ENCODE data around the gene SMC1B. TPM values are rescaled to one million over a fixed set of nuclear protein-coding genes. Genes with fewer than 3 reads are reported as not detected.
"Not testable (repeated sequence)": the region's sequence is repeated elsewhere in the genome, so short reads cannot be mapped to it uniquely, and the experiment has no call there.

SMC1B gene
- total RNA-seq, 1 donor from 2014 or later = not detected

GRCh38 chr22:45366713-45367112 is 46.7 kb downstream of the SMC1B start:
- no peak for TF ChIP-seq CTCF (IDR thresholded peaks at IDR 0.05; ENCODE audit: borderline replicate concordance)
- DNase-seq = no peak
- Histone ChIP-seq H3K36me3 (no peaks in the 10 kb centered on the region), H3K4me3 (no peak overlapping the region), H3K27me3 (ENCODE audit: low read depth) (no peaks in the 10 kb centered on the region), H3K9me3 (replicated peaks) (peaks cover 27% of the 10 kb centered on the region), H3K27ac (replicated peaks) (no peak overlapping the region), H3K4me1 (no peaks in the 10 kb centered on the region)
- intact Hi-C loops (cut with micrococcal nuclease) = no loop called here

GRCh38 chr22:45359627-45360026 is 53.8 kb downstream of the SMC1B start:
- TF ChIP-seq CTCF (IDR thresholded peaks at IDR 0.05; ENCODE audit: borderline replicate concordance) = no peak
- Histone ChIP-seq H3K4me1 (no peaks in the 10 kb centered on the region), H3K27ac (replicated peaks) (no peak overlapping the region), H3K27me3 (ENCODE audit: low read depth) (no peaks in the 10 kb centered on the region), H3K36me3 (no peaks in the 10 kb centered on the region), H3K9me3 (replicated peaks) (no peaks in the 10 kb centered on the region), H3K4me3 (no peak overlapping the region)
- no peak for DNase-seq
- intact Hi-C loops (cut with micrococcal nuclease) = no loop called here

- no peak for TF ChIP-seq CTCF (IDR thresholded peaks at IDR 0.05; ENCODE audit: borderline replicate concordance)
- Histone ChIP-seq H3K4me1 (no peaks in the 10 kb centered on the region), H3K36me3 (no peaks in the 10 kb centered on the region), H3K27ac (replicated peaks) (no peak overlapping the region), H3K4me3 (no peak overlapping the region), H3K9me3 (replicated peaks) (no peaks in the 10 kb centered on the region), H3K27me3 (ENCODE audit: low read depth) (no peaks in the 10 kb centered on the region)
- DNase-seq = no peak
- intact Hi-C loops (cut with micrococcal nuclease) = no loop called here
Observed at GRCh38 chr22:45358127-45358526, 55.3 kb downstream of the SMC1B start.

- no peaks in the 10 kb centered on the region for H3K4me1 ChIP-seq
- DNase-seq = no peak
- H3K27me3 ChIP-seq (ENCODE audit: low read depth) = no peaks in the 10 kb centered on the region
- H3K36me3 ChIP-seq = no peaks in the 10 kb centered on the region
- H3K4me3 ChIP-seq = no peak overlapping the region
- intact Hi-C loops (cut with micrococcal nuclease) = no loop called here
- H3K27ac ChIP-seq (replicated peaks) = no peak overlapping the region
- TF ChIP-seq CTCF (IDR thresholded peaks at IDR 0.05; ENCODE audit: borderline replicate concordance) = no peak
- no peaks in the 10 kb centered on the region for H3K9me3 ChIP-seq (replicated peaks)
Observed at GRCh38 chr22:45357490-45357889, 55.9 kb downstream of the SMC1B start.

GRCh38 chr22:45353786-45354185 is 59.6 kb downstream of the SMC1B start:
- intact Hi-C loops (cut with micrococcal nuclease) = no loop called here
- TF ChIP-seq CTCF (IDR thresholded peaks at IDR 0.05; ENCODE audit: borderline replicate concordance) = no peak
- DNase-seq = no peak
- H3K36me3 ChIP-seq = no peaks in the 10 kb centered on the region
- H3K27ac ChIP-seq (replicated peaks) = no peak overlapping the region
- no peak overlapping the region for H3K4me3 ChIP-seq
- no peaks in the 10 kb centered on the region for H3K9me3 ChIP-seq (replicated peaks)
- no peaks in the 10 kb centered on the region for H3K4me1 ChIP-seq
- no peaks in the 10 kb centered on the region for H3K27me3 ChIP-seq (ENCODE audit: low read depth)

- H3K4me1 ChIP-seq; H3K27me3 ChIP-seq (ENCODE audit: low read depth); H3K9me3 ChIP-seq (replicated peaks); H3K36me3 ChIP-seq; H3K27ac ChIP-seq (replicated peaks); DNase-seq; H3K4me3 ChIP-seq; intact Hi-C loops (cut with micrococcal nuclease): not testable (repeated sequence)
Observed at GRCh38 chr22:45352757-45353156, 60.6 kb downstream of the SMC1B start.
